HCT116 (cell line): Measurements from ENCODE around the gene TAF1D. TPM values are rescaled to one million over a fixed set of nuclear protein-coding genes. Genes with fewer than 3 reads are reported as not detected.
A peak's percentile ranks its signal among the peaks of the same experiment; 100 is the strongest.

Experiments used
- ATAC-seq: fragments of 200-7000 bp; cut with Tn5 transposase; 2 replicates; pipeline ENCODE4 v1.9.1; 2020; ENCODE audit warnings: mild to moderate bottlenecking, moderate library complexity
- BruUV-seq: library from RNA; stranded (reverse); fragments of 400-500 nt; replicated peaks from 2 replicates; lab custom pipeline; 2021; lab: Mats Ljungman, UMichigan
- CTCF ChIA-PET: fragments of 300-600 bp; sonication (Branson Sonifier 250); formaldehyde crosslinking; loops from one replicate; lab custom pipeline; 2021; ENCODE audit warnings: antibody characterized with exemption; lab: Charles Lee
- POLR2A ChIA-PET: fragments of 300-600, 350-600 bp; sonication (Branson Sonifier 250); formaldehyde crosslinking; loops from one replicate; lab custom pipeline; 2021; ENCODE audit warnings: antibody characterized with exemption; lab: Charles Lee
- RAD21 ChIA-PET, 2 experiments: fragments of 300-600 bp; sonication (Branson Sonifier 250); formaldehyde crosslinking; loops; one replicate each; lab custom pipeline; 2023; ENCODE audit warnings: low total read pairs in 2 of 2; ENCODE audit not compliant: uncharacterized antibody in 2 of 2, unreplicated experiment in 2 of 2, low non-redundant PET in 1 of 2; lab: Charles Lee
- DNase-seq: peaks from one replicate; pipeline ENCODE4 v3.0.0-alpha.2; 2010; ENCODE audit warnings: low read depth, low spot score
- H2AFZ ChIP-seq: fragments of 200-600 bp; shearing (Covaris generic), sonication (generic); 2 replicates; pipeline ENCODE4 v1.6.1; 2017; ENCODE audit warnings: low read depth, mixed run types, mixed read lengths, antibody characterized with exemption, low read length; ENCODE audit not compliant: poor library complexity, severe bottlenecking
- H3K27ac ChIP-seq: 2 replicates; pipeline ENCODE4 v1.5.1; 2012; ENCODE audit warnings: low read depth, low read length
- H3K27me3 ChIP-seq: fragments of 200-600 bp; sonication (generic); 2 replicates; pipeline ENCODE4 v1.6.1; 2016; ENCODE audit warnings: mixed run types, low read length, mixed read lengths; ENCODE audit not compliant: insufficient read depth
- H3K36me3 ChIP-seq, 2 experiments: fragments of 200-500 bp in 1 of 2; fragments of 200-600 bp in 1 of 2; sonication (Bioruptor generic) in 1 of 2; sonication (generic) in 1 of 2; 2 replicates each; pipeline versions ENCODE4 v1.5.1 to v1.6.1; 2014 to 2016; ENCODE audit warnings: low read length in 2 of 2, inconsistent platforms in 1 of 2, mixed read lengths in 1 of 2, mixed run types in 1 of 2; ENCODE audit not compliant: insufficient read depth in 2 of 2, control insufficient read depth in 1 of 2
- H3K4me1 ChIP-seq, 2 experiments: fragments of 200-600 bp in 1 of 2; sonication (generic) in 1 of 2; 2 replicates each; pipeline versions ENCODE4 v1.5.1 to v1.6.1; 2012 to 2017; ENCODE audit warnings: low read length in 2 of 2, inconsistent platforms in 1 of 2, mild to moderate bottlenecking in 1 of 2, mixed read lengths in 1 of 2, mixed run types in 1 of 2, moderate library complexity in 1 of 2; ENCODE audit not compliant: insufficient read depth in 2 of 2, control insufficient read depth in 1 of 2
- H3K4me2 ChIP-seq: fragments of 200-600 bp; sonication (generic); 2 replicates; pipeline ENCODE4 v1.6.1; 2017; ENCODE audit warnings: mixed run types, low read length, mixed read lengths
- H3K4me3 ChIP-seq, 2 experiments: fragments of 200-600 bp in 1 of 2; sonication (generic) in 1 of 2; replicated peaks in 1 of 2; 2 replicates each; pipeline ENCODE4 v1.5.1; 2011 to 2016; ENCODE audit warnings: low read length in 2 of 2, control low read depth in 1 of 2, low read depth in 1 of 2, mild to moderate bottlenecking in 1 of 2, mixed read lengths in 1 of 2, mixed run types in 1 of 2
- H3K79me2 ChIP-seq: fragments of 200-600 bp; sonication (generic); 2 replicates; pipeline ENCODE4 v1.6.1; 2017; ENCODE audit warnings: mild to moderate bottlenecking, mixed run types, low read length, moderate library complexity, mixed read lengths; ENCODE audit not compliant: insufficient read depth
- H3K9ac ChIP-seq: fragments of 200-600 bp; sonication (generic); 2 replicates; pipeline ENCODE4 v1.6.1; 2016; ENCODE audit warnings: low read length, mixed read lengths
- H3K9me2 ChIP-seq: fragments of 200-600 bp; sonication (generic), shearing (Covaris generic); 2 replicates; pipeline ENCODE4 v1.6.1; 2017; ENCODE audit warnings: mixed run types, mild to moderate bottlenecking, moderate library complexity; ENCODE audit not compliant: insufficient read depth
- H3K9me3 ChIP-seq, 2 experiments: fragments of 200-500 bp in 1 of 2; fragments of 200-600 bp in 1 of 2; sonication (Bioruptor generic) in 1 of 2; sonication (generic) in 1 of 2; 2 replicates each; pipeline ENCODE4 v1.6.1; 2014 to 2017; ENCODE audit warnings: low read length in 2 of 2, mixed read lengths in 2 of 2, inconsistent platforms in 1 of 2, low read depth in 1 of 2, mild to moderate bottlenecking in 1 of 2, mixed run types in 1 of 2, moderate library complexity in 1 of 2; ENCODE audit not compliant: control insufficient read depth in 1 of 2, insufficient read depth in 1 of 2
- H4K20me1 ChIP-seq: fragments of 200-600 bp; sonication (generic), shearing (Covaris generic); 2 replicates; pipeline ENCODE4 v1.6.1; 2017; ENCODE audit warnings: mixed run types, mild to moderate bottlenecking, moderate library complexity; ENCODE audit not compliant: insufficient read depth
- CBX3 ChIP-seq: IDR thresholded peaks from 2 replicates; pipeline ENCODE4 v1.6.1; 2012; ENCODE audit warnings: low read depth
- EGR1 ChIP-seq: IDR thresholded peaks from 2 replicates; pipeline ENCODE4 v1.6.1; 2012; ENCODE audit warnings: low read depth
- ELF1 ChIP-seq: IDR thresholded peaks from 2 replicates; pipeline ENCODE4 v1.6.1; 2012; ENCODE audit warnings: low read depth, borderline replicate concordance
- EZH2 ChIP-seq: fragments of 200-600 bp; sonication (generic); IDR thresholded peaks from 2 replicates; pipeline ENCODE4 v1.6.1; 2017; ENCODE audit warnings: antibody characterized with exemption, mixed run types
- EZH2phosphoT487 ChIP-seq: fragments of 200-600 bp; IDR thresholded peaks from 2 replicates; pipeline ENCODE4 v1.6.1; 2018; ENCODE audit warnings: antibody characterized with exemption, borderline replicate concordance
- JUND ChIP-seq: IDR thresholded peaks from 2 replicates; pipeline ENCODE4 v1.6.1; 2012
- POLR2AphosphoS5 ChIP-seq: IDR thresholded peaks from 2 replicates; pipeline ENCODE4 v1.6.1; 2011; ENCODE audit warnings: mild to moderate bottlenecking, low read depth, low read length, moderate library complexity
- RAD21 ChIP-seq: IDR thresholded peaks from 2 replicates; pipeline ENCODE4 v1.6.1; 2012; ENCODE audit warnings: low read depth, mild to moderate bottlenecking
- SIN3A ChIP-seq: IDR thresholded peaks from 2 replicates; pipeline ENCODE4 v1.6.1; 2012; ENCODE audit warnings: low read depth
- SRF ChIP-seq: IDR thresholded peaks from 2 replicates; pipeline ENCODE4 v1.6.1; 2012; ENCODE audit warnings: low read depth
- TCF7L2 ChIP-seq: IDR thresholded peaks from 2 replicates; pipeline ENCODE4 v1.7.0; 2011; ENCODE audit warnings: borderline replicate concordance, inconsistent platforms; ENCODE audit not compliant: insufficient read depth, insufficient read length; ENCODE audit errors: extremely low read depth
- YY1 ChIP-seq: IDR thresholded peaks from 2 replicates; pipeline ENCODE4 v1.6.1; 2011; ENCODE audit warnings: low read length, low read depth, moderate library complexity, mild to moderate bottlenecking; ENCODE audit not compliant: insufficient replicate concordance; ENCODE audit errors: extremely low read depth
- ZFX ChIP-seq: fragments of 450-650 bp; IDR thresholded peaks from 2 replicates; pipeline ENCODE4 v1.6.1; 2017
- intact Hi-C: fragments of 100-400 bp; cut with micrococcal nuclease; formaldehyde crosslinking; loops from 2 replicates; pipeline ENCODE4 v1.10.0; 2022
- total RNA-seq: library from RNA; stranded (reverse); gene quantifications from one replicate; pipeline ENCODE4 v1.2.1, GENCODE V29; 2021; ENCODE audit not compliant: unreplicated experiment
- TF ChIP-seq, protein P1 (sequence below): IDR thresholded peaks from 2 replicates; pipeline ENCODE4 v1.6.1; 2011; ENCODE audit warnings: mild to moderate bottlenecking, low read length, moderate library complexity; ENCODE audit not compliant: insufficient replicate concordance; ENCODE audit errors: extremely low read depth

The TAF1D gene
- total RNA-seq, 1 experiment from 2014 or later: 267 TPM

DNA sequence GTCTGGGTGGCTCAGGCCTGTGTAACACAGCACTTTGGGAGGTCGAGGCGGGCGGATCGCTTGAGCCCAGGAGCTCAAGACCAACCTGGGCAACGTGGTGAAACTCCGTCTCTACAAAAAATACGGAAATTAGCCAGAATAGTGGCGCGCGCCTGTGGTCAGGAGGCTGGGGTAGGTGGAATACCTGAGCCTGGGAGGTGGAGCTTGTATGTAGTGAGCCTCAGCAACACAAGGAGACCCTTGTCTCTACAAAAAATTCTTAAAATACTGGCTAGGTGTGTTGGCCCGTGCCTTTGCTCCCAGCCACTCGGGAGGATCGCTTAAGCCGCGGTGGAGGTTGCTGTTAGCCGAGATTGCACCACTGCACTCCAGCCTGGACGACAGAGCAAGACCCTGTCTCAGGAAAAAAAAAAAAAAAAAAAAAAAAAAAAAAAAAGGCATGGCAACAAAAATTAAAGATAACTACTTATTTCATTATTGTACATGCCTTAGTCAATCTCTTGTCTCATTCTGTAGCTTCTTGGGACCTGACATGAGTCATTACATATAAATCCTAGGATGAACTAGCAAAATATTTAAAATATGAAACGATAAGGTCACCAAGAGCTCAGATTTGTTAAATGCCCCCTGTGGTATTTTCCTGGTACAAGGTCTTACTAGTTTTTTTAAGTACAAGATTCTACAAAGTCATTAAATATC, 1.1 kb downstream of the TAF1D start:
- ChIA-PET CTCF (interaction anchor here (1.1 kb wide), 1 partner anchor 9 kb away, joined by 3 read pairs; no protein-coding TSS in a partner anchor), POLR2A (interaction anchor here (0.7 to 3.3 kb wide), 10 partner anchors 9 to 1843 kb away, joined by 3 to 43 read pairs (median 4); partner anchors contain the start of genes MED17 and PANX1), RAD21 (no interaction called here)
- no peaks in the 10 kb centered on the region for H3K9me2 ChIP-seq
- H2AFZ ChIP-seq: no peak overlapping the region
- peaks cover 46 to 54% of the 10 kb centered on the region in 2 experiments for H3K36me3 ChIP-seq
- peak overlapping the region; percentile 83 for H3K4me2 ChIP-seq
- no peaks in the 10 kb centered on the region for H3K9me3 ChIP-seq
- BruUV-seq: no TSS peak
- peaks cover 42% of the 10 kb centered on the region for H4K20me1 ChIP-seq
- H3K4me3 ChIP-seq: peak overlapping the region; percentile 79 to 86
- ATAC-seq (peak; percentile 17), DNase-seq (no peak)
- H3K79me2 ChIP-seq: peaks cover 79% of the 10 kb centered on the region
- H3K4me1 ChIP-seq: peaks cover 20 to 31% of the 10 kb centered on the region in 2 experiments
- H3K9ac ChIP-seq: peak overlapping the region; percentile 98
- no peaks in the 10 kb centered on the region for H3K27me3 ChIP-seq
- no peak for TF ChIP-seq YY1
- no peak for TF ChIP-seq SRF
- TF ChIP-seq TCF7L2: no peak
- TF ChIP-seq EZH2: no peak
- TF ChIP-seq SIN3A: 0 out of 2 replicates have a peak, but pooled peaks have one; percentile 59
- peak; percentile 21 for TF ChIP-seq POLR2AphosphoS5
- no peak for TF ChIP-seq EGR1
- no peak for TF ChIP-seq ELF1
- no peak for TF ChIP-seq CBX3
- no peak for TF ChIP-seq RAD21
- TF ChIP-seq, protein P1, sequence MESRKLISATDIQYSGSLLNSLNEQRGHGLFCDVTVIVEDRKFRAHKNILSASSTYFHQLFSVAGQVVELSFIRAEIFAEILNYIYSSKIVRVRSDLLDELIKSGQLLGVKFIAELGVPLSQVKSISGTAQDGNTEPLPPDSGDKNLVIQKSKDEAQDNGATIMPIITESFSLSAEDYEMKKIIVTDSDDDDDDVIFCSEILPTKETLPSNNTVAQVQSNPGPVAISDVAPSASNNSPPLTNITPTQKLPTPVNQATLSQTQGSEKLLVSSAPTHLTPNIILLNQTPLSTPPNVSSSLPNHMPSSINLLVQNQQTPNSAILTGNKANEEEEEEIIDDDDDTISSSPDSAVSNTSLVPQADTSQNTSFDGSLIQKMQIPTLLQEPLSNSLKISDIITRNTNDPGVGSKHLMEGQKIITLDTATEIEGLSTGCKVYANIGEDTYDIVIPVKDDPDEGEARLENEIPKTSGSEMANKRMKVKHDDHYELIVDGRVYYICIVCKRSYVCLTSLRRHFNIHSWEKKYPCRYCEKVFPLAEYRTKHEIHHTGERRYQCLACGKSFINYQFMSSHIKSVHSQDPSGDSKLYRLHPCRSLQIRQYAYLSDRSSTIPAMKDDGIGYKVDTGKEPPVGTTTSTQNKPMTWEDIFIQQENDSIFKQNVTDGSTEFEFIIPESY: no peak
- TF ChIP-seq JUND: peak; percentile 20; the same call in 1 of the 2 replicates
- no peak for TF ChIP-seq ZFX
- TF ChIP-seq EZH2phosphoT487: no peak
- intact Hi-C loops: loop anchor here (2.0 kb wide), 2 partner anchors 45 to 389 kb away; partner anchors contain the start of genes MED17 and PANX1
- H3K27ac ChIP-seq: peak overlapping the region; percentile 86
